ENCODE data around the gene ARHGEF9. TPM values are rescaled to one million over a fixed set of nuclear protein-coding genes. Genes with fewer than 3 reads are reported as not detected.

Gene ARHGEF9
- total RNA-seq, 1 donor from 2014 or later: 10.3 TPM

DNA sequence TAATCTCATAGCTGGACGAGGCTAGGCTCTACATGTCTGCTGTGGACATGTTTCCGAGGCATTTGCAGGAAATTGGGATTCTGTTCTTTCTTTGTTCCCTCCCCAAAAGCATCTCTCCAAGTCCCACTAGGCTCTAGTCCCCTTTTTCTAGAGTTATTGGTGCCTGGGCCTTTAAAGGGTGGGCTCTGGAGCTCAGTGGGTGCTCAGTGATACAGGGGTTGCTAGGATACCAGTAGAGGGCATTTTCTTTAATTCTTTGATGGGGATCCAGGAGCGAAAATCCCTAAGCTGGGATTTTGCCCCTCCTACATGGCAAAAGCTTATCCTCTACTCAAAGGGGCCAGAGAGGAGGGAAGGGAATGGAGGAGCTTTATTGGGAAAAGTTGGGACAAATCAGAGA lies 34.2 kb downstream of the ARHGEF9 start:
- Histone ChIP-seq H3K36me3 (no peaks in the 10 kb centered on the region), H3K4me1 (peaks cover 18% of the 10 kb centered on the region), H3K27ac (no peak overlapping the region), H3K9me3 (no peaks in the 10 kb centered on the region), H3K4me3 (no peak overlapping the region), H3K27me3 (no peaks in the 10 kb centered on the region)
- DNase-seq (ENCODE audit: extremely low spot score in 2 of 2): no peak
- intact Hi-C loops (cut with DNase I): no loop called here
- no peak for TF ChIP-seq POLR2A (IDR thresholded peaks at IDR 0.05)
- TF ChIP-seq POLR2AphosphoS5 (IDR thresholded peaks at IDR 0.05; ENCODE audit: insufficient read depth in 1 of 2, low read depth in 1 of 2): no peak
- TF ChIP-seq, protein P1, sequence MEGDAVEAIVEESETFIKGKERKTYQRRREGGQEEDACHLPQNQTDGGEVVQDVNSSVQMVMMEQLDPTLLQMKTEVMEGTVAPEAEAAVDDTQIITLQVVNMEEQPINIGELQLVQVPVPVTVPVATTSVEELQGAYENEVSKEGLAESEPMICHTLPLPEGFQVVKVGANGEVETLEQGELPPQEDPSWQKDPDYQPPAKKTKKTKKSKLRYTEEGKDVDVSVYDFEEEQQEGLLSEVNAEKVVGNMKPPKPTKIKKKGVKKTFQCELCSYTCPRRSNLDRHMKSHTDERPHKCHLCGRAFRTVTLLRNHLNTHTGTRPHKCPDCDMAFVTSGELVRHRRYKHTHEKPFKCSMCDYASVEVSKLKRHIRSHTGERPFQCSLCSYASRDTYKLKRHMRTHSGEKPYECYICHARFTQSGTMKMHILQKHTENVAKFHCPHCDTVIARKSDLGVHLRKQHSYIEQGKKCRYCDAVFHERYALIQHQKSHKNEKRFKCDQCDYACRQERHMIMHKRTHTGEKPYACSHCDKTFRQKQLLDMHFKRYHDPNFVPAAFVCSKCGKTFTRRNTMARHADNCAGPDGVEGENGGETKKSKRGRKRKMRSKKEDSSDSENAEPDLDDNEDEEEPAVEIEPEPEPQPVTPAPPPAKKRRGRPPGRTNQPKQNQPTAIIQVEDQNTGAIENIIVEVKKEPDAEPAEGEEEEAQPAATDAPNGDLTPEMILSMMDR (IDR thresholded peaks at IDR 0.05): no peak

DNA sequence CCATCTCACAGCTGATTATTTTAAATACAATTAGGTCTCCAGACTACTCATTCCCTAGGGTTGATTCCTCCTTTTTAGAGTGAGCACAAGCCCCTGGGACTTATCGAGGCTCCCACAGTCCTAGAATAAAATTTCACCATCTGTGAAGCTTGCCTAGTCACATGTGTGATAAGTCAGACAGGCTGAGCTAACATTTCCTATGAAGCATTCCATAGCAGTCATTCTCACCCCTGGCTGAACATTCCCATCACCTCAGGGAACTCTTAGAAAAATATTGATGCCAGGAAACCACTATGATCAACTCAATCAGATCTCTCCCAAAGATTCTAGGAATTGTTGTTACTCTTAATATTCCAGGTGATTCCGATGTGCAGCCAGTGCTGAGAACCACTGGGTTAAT lies 37.7 kb downstream of the ARHGEF9 start:
- TF ChIP-seq, protein P1 (IDR thresholded peaks at IDR 0.05): no peak
- TF ChIP-seq POLR2A (IDR thresholded peaks at IDR 0.05) (no peak), POLR2AphosphoS5 (IDR thresholded peaks at IDR 0.05; ENCODE audit: insufficient read depth in 1 of 2, low read depth in 1 of 2) (no peak)
- Histone ChIP-seq H3K4me1 (peaks cover 8% of the 10 kb centered on the region), H3K27me3 (no peaks in the 10 kb centered on the region), H3K27ac (no peak overlapping the region), H3K4me3 (no peak overlapping the region), H3K36me3 (no peaks in the 10 kb centered on the region), H3K9me3 (no peaks in the 10 kb centered on the region)
- intact Hi-C loops (cut with DNase I): no loop called here
- DNase-seq (ENCODE audit: extremely low spot score in 2 of 2): no peak

DNA sequence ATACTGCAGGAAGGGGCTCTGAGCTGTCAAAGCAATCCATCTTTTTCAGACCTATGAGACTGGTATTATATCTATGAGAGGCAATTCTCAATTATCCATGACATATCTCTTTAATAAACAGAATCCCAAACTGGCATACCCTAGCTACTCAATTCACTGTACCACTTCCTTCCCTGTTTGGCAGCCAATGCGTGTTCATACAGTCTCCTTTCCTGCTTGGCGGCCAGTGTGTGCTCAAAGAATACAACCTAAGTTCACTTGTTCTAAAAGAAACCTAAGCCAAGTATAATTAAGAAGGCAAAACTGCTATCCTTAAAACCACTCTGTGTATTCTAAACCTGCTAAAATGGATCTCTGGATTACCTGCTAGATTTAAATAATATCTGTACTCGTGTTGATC lies 38.3 kb downstream of the ARHGEF9 start:
- Histone ChIP-seq H3K36me3 (no peaks in the 10 kb centered on the region), H3K27ac (no peak overlapping the region), H3K9me3 (no peaks in the 10 kb centered on the region), H3K4me3 (no peak overlapping the region), H3K4me1 (peaks cover 6% of the 10 kb centered on the region), H3K27me3 (no peaks in the 10 kb centered on the region)
- TF ChIP-seq, protein P1 (IDR thresholded peaks at IDR 0.05): no peak
- no peak for TF ChIP-seq POLR2AphosphoS5 (IDR thresholded peaks at IDR 0.05; ENCODE audit: insufficient read depth in 1 of 2, low read depth in 1 of 2)
- TF ChIP-seq POLR2A (IDR thresholded peaks at IDR 0.05): no peak
- DNase-seq (ENCODE audit: extremely low spot score in 2 of 2): no peak
- intact Hi-C loops (cut with DNase I): no loop called here

DNA sequence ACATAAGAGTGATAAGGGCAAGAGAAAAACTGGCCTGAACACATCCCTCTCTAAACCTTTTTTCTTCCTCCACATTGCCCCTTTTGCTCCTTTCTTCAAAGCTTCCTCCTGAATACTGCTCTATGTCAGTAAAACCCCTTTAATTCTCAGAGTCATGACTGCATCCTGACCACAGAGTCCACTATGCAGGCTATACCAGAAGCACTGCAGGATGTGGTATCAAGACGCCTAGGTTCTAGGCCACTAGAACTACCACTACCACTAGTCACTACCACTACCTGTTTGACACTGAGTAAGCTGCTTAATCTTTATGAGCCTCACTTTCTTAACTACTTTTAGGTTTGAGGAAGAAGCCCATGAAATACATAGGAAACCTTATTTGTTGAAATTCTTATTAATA lies 38.7 kb downstream of the ARHGEF9 start:
- TF ChIP-seq POLR2AphosphoS5 (IDR thresholded peaks at IDR 0.05; ENCODE audit: insufficient read depth in 1 of 2, low read depth in 1 of 2): no peak
- TF ChIP-seq, protein P1 (IDR thresholded peaks at IDR 0.05): no peak
- DNase-seq (ENCODE audit: extremely low spot score in 2 of 2): no peak
- Histone ChIP-seq H3K27ac (no peak overlapping the region), H3K4me3 (no peak overlapping the region), H3K27me3 (no peaks in the 10 kb centered on the region), H3K9me3 (no peaks in the 10 kb centered on the region), H3K4me1 (peaks cover 6% of the 10 kb centered on the region), H3K36me3 (no peaks in the 10 kb centered on the region)
- intact Hi-C loops (cut with DNase I): no loop called here

DNA sequence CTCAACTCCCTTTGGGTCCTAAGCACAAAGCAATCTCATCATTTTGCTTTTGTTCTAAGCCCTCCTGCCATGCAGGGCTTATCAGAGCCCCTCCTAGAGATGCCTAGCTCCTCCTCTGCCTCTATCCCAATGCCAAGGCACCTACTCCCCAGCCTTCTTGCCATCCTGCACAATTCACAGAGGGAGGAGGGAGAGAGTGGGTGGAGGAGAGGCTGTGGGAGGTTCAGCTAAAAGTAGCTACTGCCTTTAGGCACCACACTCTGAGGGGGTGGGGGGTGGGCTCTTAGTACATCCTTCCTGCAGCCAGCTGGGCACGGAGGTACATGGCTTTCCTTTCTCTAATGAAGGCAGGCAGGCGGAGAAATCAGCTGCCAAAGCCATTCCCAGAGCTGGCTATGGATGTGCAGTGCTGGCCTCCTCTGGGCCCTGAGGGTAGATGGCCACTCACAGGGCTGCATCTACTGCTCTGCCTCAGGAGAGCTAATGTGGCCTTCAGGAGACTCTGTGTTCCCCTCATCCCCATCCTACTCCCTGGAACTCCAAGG lies 40.1 kb downstream of the ARHGEF9 start:
- intact Hi-C loops (cut with DNase I): no loop called here
- Histone ChIP-seq H3K9me3 (no peaks in the 10 kb centered on the region), H3K27ac (no peak overlapping the region), H3K4me3 (no peak overlapping the region), H3K27me3 (no peaks in the 10 kb centered on the region), H3K36me3 (no peaks in the 10 kb centered on the region), H3K4me1 (peaks cover 6% of the 10 kb centered on the region)
- TF ChIP-seq POLR2AphosphoS5 (IDR thresholded peaks at IDR 0.05; ENCODE audit: insufficient read depth in 1 of 2, low read depth in 1 of 2) (no peak), POLR2A (IDR thresholded peaks at IDR 0.05) (no peak)
- TF ChIP-seq, protein P1 (IDR thresholded peaks at IDR 0.05): no peak
- no peak for DNase-seq (ENCODE audit: extremely low spot score in 2 of 2)

Data from vagina (tissue), 2 donors.